Esophagus muscularis mucosa (tissue), 3 donors: ENCODE results near the gene MAML3.

Experiments
- POLR2A ChIP-seq: fragments of 450-650 bp; IDR thresholded peaks from one replicate; pipeline ENCODE4 v1.6.1; 2017; ENCODE audit warnings: antibody characterized with exemption, moderate library complexity, mild to moderate bottlenecking, low read depth
- POLR2AphosphoS5 ChIP-seq, 2 donors: sonication (generic); formaldehyde crosslinking; IDR thresholded peaks; one replicate each; pipeline ENCODE4 v1.6.1; 2017; ENCODE audit warnings: antibody characterized with exemption in 2 of 2
- TF ChIP-seq, protein P1 (sequence below), 3 experiments: fragments of 200-600 bp in 2 of 3; fragments of 450-650 bp in 1 of 3; sonication (generic) in 2 of 3; IDR thresholded peaks; one replicate each; pipeline ENCODE4 v1.5.1; 2017 to 2019; ENCODE audit warnings: antibody characterized with exemption in 3 of 3, mild to moderate bottlenecking in 2 of 3, moderate library complexity in 1 of 3

DNA sequence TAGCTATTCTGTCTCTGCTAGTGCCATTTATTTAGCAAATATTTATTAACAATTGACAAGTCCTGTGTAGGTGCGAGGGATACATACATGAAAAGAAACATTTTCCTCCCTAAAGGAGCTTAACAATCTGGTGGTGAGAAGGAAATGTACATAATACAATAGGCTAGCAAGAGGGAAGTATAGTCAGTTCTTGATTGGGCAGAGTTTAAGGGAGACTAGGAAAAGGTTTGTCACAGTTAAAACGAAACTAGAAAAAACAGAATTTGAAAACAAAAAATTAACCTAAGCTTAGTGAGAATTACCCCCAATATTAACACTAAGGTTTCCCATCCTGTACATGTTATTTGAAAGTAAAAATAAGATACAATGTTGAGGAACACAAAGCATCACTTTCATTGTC, 8.6 kb upstream of the MAML3 start:
- TF ChIP-seq, protein P1, sequence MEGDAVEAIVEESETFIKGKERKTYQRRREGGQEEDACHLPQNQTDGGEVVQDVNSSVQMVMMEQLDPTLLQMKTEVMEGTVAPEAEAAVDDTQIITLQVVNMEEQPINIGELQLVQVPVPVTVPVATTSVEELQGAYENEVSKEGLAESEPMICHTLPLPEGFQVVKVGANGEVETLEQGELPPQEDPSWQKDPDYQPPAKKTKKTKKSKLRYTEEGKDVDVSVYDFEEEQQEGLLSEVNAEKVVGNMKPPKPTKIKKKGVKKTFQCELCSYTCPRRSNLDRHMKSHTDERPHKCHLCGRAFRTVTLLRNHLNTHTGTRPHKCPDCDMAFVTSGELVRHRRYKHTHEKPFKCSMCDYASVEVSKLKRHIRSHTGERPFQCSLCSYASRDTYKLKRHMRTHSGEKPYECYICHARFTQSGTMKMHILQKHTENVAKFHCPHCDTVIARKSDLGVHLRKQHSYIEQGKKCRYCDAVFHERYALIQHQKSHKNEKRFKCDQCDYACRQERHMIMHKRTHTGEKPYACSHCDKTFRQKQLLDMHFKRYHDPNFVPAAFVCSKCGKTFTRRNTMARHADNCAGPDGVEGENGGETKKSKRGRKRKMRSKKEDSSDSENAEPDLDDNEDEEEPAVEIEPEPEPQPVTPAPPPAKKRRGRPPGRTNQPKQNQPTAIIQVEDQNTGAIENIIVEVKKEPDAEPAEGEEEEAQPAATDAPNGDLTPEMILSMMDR (IDR thresholded peaks at IDR 0.05), result no peak
- TF ChIP-seq POLR2AphosphoS5 (IDR thresholded peaks at IDR 0.05) (no peak), POLR2A (no peak)
